ENCODE data around the gene CCDC3.

DNA sequence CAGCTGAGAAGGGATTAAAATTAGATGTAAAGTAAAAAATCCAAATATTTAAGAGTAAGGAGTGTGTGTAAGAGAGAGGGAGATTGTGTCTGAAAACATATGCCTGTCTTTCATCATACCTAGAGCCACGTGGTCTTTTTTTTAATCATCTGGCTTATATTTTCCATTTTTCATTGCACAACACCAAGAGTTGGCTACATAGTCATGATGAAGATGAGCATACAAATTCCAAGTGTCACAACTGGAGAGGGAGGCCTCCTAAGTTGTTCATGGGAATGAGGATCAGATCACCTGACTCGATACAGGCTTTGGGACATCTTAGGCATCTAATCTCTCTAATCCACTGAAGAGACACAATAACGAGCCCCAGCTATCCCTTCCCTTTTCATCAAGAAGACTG, 47.2 kb upstream of the CCDC3 start:
- no peak for TF ChIP-seq RAD21 (conservative IDR thresholded peaks at IDR 0.05)
- TF ChIP-seq, protein P1, sequence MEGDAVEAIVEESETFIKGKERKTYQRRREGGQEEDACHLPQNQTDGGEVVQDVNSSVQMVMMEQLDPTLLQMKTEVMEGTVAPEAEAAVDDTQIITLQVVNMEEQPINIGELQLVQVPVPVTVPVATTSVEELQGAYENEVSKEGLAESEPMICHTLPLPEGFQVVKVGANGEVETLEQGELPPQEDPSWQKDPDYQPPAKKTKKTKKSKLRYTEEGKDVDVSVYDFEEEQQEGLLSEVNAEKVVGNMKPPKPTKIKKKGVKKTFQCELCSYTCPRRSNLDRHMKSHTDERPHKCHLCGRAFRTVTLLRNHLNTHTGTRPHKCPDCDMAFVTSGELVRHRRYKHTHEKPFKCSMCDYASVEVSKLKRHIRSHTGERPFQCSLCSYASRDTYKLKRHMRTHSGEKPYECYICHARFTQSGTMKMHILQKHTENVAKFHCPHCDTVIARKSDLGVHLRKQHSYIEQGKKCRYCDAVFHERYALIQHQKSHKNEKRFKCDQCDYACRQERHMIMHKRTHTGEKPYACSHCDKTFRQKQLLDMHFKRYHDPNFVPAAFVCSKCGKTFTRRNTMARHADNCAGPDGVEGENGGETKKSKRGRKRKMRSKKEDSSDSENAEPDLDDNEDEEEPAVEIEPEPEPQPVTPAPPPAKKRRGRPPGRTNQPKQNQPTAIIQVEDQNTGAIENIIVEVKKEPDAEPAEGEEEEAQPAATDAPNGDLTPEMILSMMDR (IDR thresholded peaks at IDR 0.05; ENCODE audit: poor library complexity, severe bottlenecking): no peak

All from neural cell (in vitro differentiated cells).